GM12873 (cell line): ENCODE data around the gene PM20D1.

ENCODE experiments used
- TF ChIP-seq, protein P1 (sequence below): IDR thresholded peaks from 2 replicates; pipeline ENCODE4 v1.5.1; 2012; ENCODE audit warnings: low read depth, mild to moderate bottlenecking, moderate library complexity, low read length, control low read depth; ENCODE audit not compliant: insufficient read depth; ENCODE audit errors: missing control alignments

Gene PM20D1

DNA sequence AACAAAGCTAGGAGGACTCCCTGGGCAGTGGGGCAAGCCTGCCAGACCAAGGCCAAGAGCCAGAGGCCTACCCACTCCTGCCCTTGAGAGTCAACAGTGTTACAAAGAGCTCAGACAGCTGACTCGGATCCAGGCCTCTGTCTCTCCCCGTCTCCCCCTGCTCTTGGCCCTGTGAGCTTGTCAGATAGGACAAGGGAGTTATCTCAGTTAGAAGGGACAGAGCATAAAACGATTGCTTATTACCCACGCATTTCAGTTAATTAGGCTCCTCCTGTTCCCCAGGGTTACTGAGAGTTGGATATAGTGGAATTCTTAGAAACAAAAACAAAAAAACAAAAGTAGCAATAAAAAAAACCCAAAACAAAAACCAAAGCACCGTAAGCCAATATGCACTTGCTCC is 38.3 kb downstream of the PM20D1 start:
- TF ChIP-seq, protein P1, sequence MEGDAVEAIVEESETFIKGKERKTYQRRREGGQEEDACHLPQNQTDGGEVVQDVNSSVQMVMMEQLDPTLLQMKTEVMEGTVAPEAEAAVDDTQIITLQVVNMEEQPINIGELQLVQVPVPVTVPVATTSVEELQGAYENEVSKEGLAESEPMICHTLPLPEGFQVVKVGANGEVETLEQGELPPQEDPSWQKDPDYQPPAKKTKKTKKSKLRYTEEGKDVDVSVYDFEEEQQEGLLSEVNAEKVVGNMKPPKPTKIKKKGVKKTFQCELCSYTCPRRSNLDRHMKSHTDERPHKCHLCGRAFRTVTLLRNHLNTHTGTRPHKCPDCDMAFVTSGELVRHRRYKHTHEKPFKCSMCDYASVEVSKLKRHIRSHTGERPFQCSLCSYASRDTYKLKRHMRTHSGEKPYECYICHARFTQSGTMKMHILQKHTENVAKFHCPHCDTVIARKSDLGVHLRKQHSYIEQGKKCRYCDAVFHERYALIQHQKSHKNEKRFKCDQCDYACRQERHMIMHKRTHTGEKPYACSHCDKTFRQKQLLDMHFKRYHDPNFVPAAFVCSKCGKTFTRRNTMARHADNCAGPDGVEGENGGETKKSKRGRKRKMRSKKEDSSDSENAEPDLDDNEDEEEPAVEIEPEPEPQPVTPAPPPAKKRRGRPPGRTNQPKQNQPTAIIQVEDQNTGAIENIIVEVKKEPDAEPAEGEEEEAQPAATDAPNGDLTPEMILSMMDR: no peak

DNA sequence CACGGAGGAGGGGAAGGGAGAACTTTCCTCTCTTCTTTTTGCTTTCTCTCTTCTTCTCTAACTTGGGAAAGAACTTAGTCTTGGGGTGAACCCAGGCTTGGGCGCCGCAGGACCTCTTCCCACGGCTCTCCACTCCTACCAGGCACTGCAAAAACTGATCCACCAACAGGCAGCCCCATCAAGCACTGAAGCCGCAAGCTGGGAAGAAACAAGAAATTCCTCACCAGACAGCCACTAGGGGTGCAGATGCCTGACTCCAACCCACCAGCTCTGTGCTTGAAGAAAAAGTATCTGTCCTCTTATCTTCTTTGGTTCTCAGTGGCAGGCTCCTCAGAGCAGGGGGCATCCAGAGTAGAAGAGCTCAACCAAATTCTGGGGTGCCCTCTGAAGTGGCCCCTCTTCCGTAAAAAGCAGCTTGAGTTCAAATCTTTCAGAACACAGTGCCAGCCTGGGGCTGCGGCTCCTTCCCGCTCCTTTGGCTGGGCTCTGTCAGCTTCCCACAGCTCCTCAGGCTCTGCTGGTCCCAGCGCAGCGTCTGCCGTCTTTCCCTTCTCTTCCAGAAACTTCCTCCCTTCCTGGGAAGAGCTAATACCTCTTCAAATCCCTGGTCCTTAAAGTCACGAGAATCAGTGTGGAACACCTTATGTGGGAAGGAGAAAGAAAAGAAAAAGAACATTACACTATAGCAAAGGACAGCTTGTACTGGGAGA is 39.3 kb downstream of the PM20D1 start:
- TF ChIP-seq, protein P1: peak; percentile 31

DNA sequence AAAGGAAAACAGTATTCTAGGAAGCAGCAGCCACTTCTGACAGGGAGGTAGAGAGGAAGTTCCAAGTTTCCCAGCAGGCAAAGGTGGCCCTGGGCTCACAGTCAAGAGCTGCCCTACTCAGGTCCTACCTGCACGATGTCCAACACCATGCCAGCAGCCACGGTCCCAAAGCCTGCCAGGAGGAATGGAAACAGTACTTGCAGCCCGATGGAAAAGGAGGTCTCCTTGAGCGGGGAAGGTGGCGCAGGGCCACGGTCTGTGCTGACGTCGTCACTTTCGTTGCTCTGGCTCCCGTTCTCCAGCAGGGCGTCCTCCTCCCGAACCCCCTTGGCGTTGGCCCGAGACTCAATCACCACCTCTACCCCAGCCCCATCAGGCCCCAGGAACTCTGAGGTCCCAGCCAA is 40.0 kb downstream of the PM20D1 start:
- TF ChIP-seq, protein P1: no peak

DNA sequence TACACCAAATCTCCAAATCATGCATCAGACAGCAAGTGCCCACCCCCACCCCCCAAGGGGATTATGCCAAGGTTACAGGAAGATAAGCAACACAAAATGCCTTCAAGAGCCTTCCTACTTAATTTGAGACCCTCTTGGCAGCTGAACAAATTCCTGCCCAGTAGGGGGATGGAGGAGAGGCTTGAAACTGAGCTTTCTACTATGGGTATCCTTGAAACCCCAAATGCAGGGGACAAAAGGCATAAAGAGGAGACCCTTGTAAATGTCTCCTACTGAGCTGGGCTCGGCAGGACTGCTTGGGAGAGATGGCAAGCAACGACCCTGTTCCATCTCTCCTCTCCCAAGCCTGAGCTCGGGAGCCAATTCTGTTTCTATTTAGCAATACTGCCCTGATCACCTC is 40.5 kb downstream of the PM20D1 start:
- TF ChIP-seq, protein P1: no peak

DNA sequence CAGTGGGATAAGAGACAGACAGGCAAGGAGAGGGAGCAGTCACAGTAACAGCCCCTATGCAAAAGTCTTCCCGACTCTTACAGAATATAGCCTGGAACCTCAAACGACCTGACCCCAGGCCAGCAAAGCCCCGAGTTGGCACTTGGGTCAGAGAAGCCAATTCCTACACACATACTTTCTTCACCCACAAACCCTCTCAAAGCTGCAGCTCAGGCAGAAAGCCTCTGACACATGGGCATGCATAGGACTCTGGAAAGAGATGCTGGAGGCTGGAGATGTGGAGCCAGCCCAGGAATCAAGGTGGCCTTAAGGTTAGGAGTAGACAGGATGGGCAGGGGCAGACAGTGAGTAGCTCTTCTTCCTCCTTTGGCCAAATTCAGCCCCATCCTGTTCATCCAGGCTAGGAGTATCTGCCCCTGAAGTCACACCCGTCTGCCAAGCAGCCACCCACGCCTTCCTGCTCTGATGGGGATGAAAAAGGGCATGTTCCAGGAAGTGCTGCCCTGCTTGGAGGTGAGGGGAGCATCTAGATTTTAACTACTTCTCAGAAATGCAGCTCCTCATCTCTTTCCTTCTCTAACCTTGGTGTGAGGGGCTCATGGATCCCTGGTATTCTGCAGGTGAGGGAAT is 44.7 kb downstream of the PM20D1 start:
- TF ChIP-seq, protein P1: no peak

DNA sequence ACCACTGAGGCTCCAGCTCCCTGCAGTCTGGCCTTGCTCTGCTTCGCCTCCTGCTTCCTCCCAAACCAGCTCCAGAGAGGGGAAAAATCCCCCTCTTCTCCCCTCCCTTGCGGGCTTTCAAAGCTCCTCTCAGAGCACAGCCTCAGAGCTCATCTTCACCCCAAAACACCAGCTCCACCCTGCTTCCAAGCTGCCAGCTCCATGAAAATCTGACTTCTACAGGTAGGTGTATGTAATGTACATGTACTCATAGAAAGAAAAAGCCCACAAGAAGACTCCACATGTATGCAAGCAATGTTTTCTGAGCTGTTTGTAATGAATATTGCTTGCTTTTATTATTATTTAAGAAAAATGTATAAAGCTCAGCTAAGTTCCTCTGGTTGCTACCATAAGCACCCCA is 45.3 kb downstream of the PM20D1 start:
- TF ChIP-seq, protein P1: no peak

DNA sequence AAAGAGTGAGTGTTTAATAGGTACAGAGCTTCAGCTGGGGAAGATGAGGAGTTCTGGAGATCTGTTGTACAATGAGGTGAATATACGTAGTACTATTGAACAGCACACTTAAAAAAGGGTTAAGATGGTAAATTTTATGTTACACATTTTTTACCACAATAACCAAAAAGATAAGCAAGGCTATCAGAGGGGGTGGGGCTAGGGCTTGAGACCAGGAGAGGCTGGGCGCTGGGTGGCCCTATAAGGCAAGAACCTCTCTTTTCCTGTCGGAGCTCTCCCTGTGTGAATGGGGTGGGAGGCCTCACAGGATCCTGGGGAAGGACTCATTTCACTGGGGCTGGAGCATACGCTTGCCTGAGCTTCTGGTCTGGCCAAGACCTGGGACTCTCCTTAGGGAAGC is 45.9 kb downstream of the PM20D1 start:
- TF ChIP-seq, protein P1: no peak
